Fibroblast of lung (primary cell): ENCODE data around the gene KRTAP4-16. TPM values are rescaled to one million over a fixed set of nuclear protein-coding genes. Genes with fewer than 3 reads are reported as not detected.
"Not testable (repeated sequence)": the region's sequence is repeated elsewhere in the genome, so short reads cannot be mapped to it uniquely, and the experiment has no call there.

ENCODE experiments used
- DNase-seq, 2 donors: peaks; one replicate each; pipeline versions ENCODE4 v3.0.0 to v3.0.0-alpha.2; 2010; ENCODE audit warnings: low read depth in 2 of 2
- H2AFZ ChIP-seq: 2 replicates; pipeline ENCODE4 v1.5.1; 2012; ENCODE audit warnings: low read length, control low read depth, inconsistent platforms
- H3K27ac ChIP-seq: 2 replicates; pipeline ENCODE4 v1.5.1; 2011; ENCODE audit warnings: low read length, control low read depth; ENCODE audit not compliant: insufficient read depth
- H3K27me3 ChIP-seq: 2 replicates; pipeline ENCODE4 v1.5.1; 2011; ENCODE audit warnings: mild to moderate bottlenecking, low read length; ENCODE audit not compliant: control insufficient read depth, insufficient read depth
- H3K36me3 ChIP-seq: 2 replicates; pipeline ENCODE4 v1.5.1; 2011; ENCODE audit warnings: low read length; ENCODE audit not compliant: control insufficient read depth, insufficient read depth
- H3K4me1 ChIP-seq: 2 replicates; pipeline ENCODE4 v1.5.1; 2011; ENCODE audit warnings: low read length; ENCODE audit not compliant: control insufficient read depth, insufficient read depth; ENCODE audit errors: extremely low read depth
- H3K4me2 ChIP-seq: 2 replicates; pipeline ENCODE4 v1.5.1; 2011; ENCODE audit warnings: low read length, control low read depth; ENCODE audit not compliant: insufficient read depth; ENCODE audit errors: extremely low read depth
- H3K4me3 ChIP-seq, 4 experiments: fragments of 200-600 bp in 1 of 4; sonication (generic) in 1 of 4; replicated peaks in 1 of 4; 2 replicates each; pipeline ENCODE4 v1.5.1; 2011 to 2016; ENCODE audit warnings: low read length in 4 of 4, low read depth in 3 of 4, mild to moderate bottlenecking in 3 of 4, control low read depth in 2 of 4, inconsistent platforms in 1 of 4, mixed read lengths in 1 of 4; ENCODE audit not compliant: insufficient read depth in 1 of 4; ENCODE audit errors: control extremely low read depth in 1 of 4
- H3K79me2 ChIP-seq: 2 replicates; pipeline ENCODE4 v1.5.1; 2012; ENCODE audit warnings: mild to moderate bottlenecking, low read length, inconsistent platforms; ENCODE audit not compliant: control insufficient read depth, insufficient read depth
- H3K9ac ChIP-seq: 2 replicates; pipeline ENCODE4 v1.5.1; 2011; ENCODE audit warnings: mild to moderate bottlenecking, low read length, control low read depth; ENCODE audit not compliant: insufficient read depth
- H3K9me3 ChIP-seq: 2 replicates; pipeline ENCODE4 v1.5.1; 2012; ENCODE audit warnings: low read depth, low read length; ENCODE audit not compliant: control insufficient read depth, insufficient read depth
- H4K20me1 ChIP-seq: 2 replicates; pipeline ENCODE4 v1.5.1; 2011; ENCODE audit warnings: low read length; ENCODE audit not compliant: control insufficient read depth, insufficient read depth; ENCODE audit errors: extremely low read depth
- EZH2 ChIP-seq: IDR thresholded peaks from 2 replicates; pipeline ENCODE4 v1.5.1; 2012; ENCODE audit warnings: low read length, control low read depth, mild to moderate bottlenecking; ENCODE audit errors: missing control alignments
- polyA plus RNA-seq, 2 donors: library from polyadenylated mRNA; depleted of rRNA in 1 of 2; stranded (reverse) in 1 of 2; unstranded in 1 of 2; fragments of >200 nt; gene quantifications; 2 replicates each; pipeline ENCODE4 v1.2.1, GENCODE V29; 2011 to 2012; ENCODE audit warnings: missing spikeins in 1 of 2
- total RNA-seq: library from RNA; depleted of rRNA; stranded (reverse); fragments of >200 nt; gene quantifications from 2 replicates; pipeline ENCODE4 v1.2.1, GENCODE V29; 2014
- TF ChIP-seq, protein P1 (sequence below), 2 donors: IDR thresholded peaks in 1 of 2; conservative IDR thresholded peaks in 1 of 2; 1 replicate in 1 of 2; 2 replicates in 1 of 2; pipeline ENCODE4 v1.5.1; 2011 to 2012; ENCODE audit warnings: low read length in 2 of 2, control low read depth in 1 of 2, inconsistent platforms in 1 of 2, low read depth in 1 of 2, mild to moderate bottlenecking in 1 of 2

KRTAP4-16 gene
- total and polyA plus RNA-seq, 2 donors (not counting 1 experiment from before 2014, with no cell fraction given), result not detected

- Histone ChIP-seq H2AFZ (no peak within 1 kb of the TSS), H3K79me2 (no peaks in the 10 kb centered on the region), H3K36me3 (no peaks in the 10 kb centered on the region), H3K9ac (no peak within 1 kb of the TSS), H3K27me3 (no peaks in the 10 kb centered on the region), H3K4me3 (no peak within 1 kb of the TSS), H3K4me2 (no peak within 1 kb of the TSS), H3K9me3 (no peaks in the 10 kb centered on the region), H3K27ac (no peak within 1 kb of the TSS), H4K20me1 (no peaks in the 10 kb centered on the region), H3K4me1 (no peaks in the 10 kb centered on the region)
- TF ChIP-seq, protein P1, sequence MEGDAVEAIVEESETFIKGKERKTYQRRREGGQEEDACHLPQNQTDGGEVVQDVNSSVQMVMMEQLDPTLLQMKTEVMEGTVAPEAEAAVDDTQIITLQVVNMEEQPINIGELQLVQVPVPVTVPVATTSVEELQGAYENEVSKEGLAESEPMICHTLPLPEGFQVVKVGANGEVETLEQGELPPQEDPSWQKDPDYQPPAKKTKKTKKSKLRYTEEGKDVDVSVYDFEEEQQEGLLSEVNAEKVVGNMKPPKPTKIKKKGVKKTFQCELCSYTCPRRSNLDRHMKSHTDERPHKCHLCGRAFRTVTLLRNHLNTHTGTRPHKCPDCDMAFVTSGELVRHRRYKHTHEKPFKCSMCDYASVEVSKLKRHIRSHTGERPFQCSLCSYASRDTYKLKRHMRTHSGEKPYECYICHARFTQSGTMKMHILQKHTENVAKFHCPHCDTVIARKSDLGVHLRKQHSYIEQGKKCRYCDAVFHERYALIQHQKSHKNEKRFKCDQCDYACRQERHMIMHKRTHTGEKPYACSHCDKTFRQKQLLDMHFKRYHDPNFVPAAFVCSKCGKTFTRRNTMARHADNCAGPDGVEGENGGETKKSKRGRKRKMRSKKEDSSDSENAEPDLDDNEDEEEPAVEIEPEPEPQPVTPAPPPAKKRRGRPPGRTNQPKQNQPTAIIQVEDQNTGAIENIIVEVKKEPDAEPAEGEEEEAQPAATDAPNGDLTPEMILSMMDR (conservative IDR thresholded peaks at IDR 0.05 in 1 of 2, IDR thresholded peaks at IDR 0.05 in 1 of 2; ENCODE audit: low read depth in 1 of 2, low read length in 2 of 2), result no peak
- no peak for TF ChIP-seq EZH2
- DNase-seq, result peak in 1 of 2 donors; percentile 85
Measured at GRCh38 chr17:41140360-41141131, 38.5 kb upstream of the KRTAP4-16 start, which contains the start of gene KRTAP4-6. Gene KRTAP4-6 (minus strand): TSS chr17:41140544. CDS start chr17:41140487, 57 bp downstream.

DNA sequence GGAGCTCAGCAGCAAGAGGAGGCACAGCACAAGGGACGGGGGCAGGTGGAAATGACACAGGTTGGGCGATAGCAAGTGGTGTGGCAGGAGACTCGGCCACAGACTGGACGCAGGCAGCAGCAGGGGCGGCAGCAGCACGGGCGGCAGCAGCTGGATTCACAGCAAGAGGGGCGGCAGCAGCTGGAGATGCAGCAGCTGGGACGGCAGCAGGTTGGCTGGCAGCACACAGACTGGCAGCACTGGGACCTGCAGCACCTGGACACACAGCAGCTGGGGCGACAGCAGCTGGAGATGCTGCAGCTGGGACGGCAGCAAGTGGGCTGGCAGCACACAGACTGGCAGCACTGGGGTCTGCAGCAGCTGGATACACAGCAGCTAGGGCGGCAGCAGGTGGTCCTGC is 37.9 kb upstream of the KRTAP4-16 start:
- not testable (repeated sequence) for H2AFZ ChIP-seq, H3K36me3 ChIP-seq, H3K79me2 ChIP-seq, H3K9me3 ChIP-seq, H3K4me1 ChIP-seq, H3K27ac ChIP-seq, H3K27me3 ChIP-seq, H3K9ac ChIP-seq, H4K20me1 ChIP-seq, DNase-seq, H3K4me3 ChIP-seq, H3K4me2 ChIP-seq

GRCh38 chr17:41133880-41134735 is 32.1 kb upstream of the KRTAP4-16 start:
- no peaks in the 10 kb centered on the region for H3K36me3 ChIP-seq
- H3K4me3 ChIP-seq, result no peak overlapping the region
- no peak overlapping the region for H3K9ac ChIP-seq
- H3K79me2 ChIP-seq, result no peaks in the 10 kb centered on the region
- H4K20me1 ChIP-seq, result no peaks in the 10 kb centered on the region
- no peak overlapping the region for H3K27ac ChIP-seq
- peaks cover 2% of the 10 kb centered on the region for H3K4me1 ChIP-seq
- no peak for TF ChIP-seq EZH2
- no peaks in the 10 kb centered on the region for H3K27me3 ChIP-seq
- DNase-seq, result peak in 1 of 2 donors; percentile 20
- no peaks in the 10 kb centered on the region for H3K9me3 ChIP-seq
- H3K4me2 ChIP-seq, result peak overlapping the region; percentile 13
- peak overlapping the region; percentile 62 for H2AFZ ChIP-seq
